BJ (cell line): ENCODE results near the gene ATP11A. TPM values are rescaled to one million over a fixed set of nuclear protein-coding genes. Genes with fewer than 3 reads are reported as not detected.
A peak's percentile ranks its signal among the peaks of the same experiment; 100 is the strongest.

Source experiments
- CTCF ChIA-PET: fragments of 350-600 bp; formaldehyde crosslinking; extraction: SDS; loops from one replicate; lab custom pipeline; 2021; ENCODE audit warnings: antibody characterized with exemption, inconsistent platforms; lab: Yijun Ruan, JAX
- POLR2A ChIA-PET: fragments of 300-600 bp; sonication (Branson Sonifier 250); formaldehyde crosslinking; extraction: SDS; loops from one replicate; lab custom pipeline; 2021; ENCODE audit warnings: antibody characterized with exemption; lab: Charles Lee
- DNase-seq: peaks from one replicate; pipeline ENCODE4 v3.0.0-alpha.2; 2011; ENCODE audit warnings: low read depth
- H3K27me3 ChIP-seq: 2 replicates; pipeline ENCODE4 v1.6.0; 2011; ENCODE audit warnings: low read length; ENCODE audit not compliant: control insufficient read depth, insufficient read depth
- H3K36me3 ChIP-seq: 2 replicates; pipeline ENCODE4 v1.5.1; 2011; ENCODE audit warnings: low read length; ENCODE audit not compliant: control insufficient read depth, insufficient read depth
- H3K4me3 ChIP-seq: 2 replicates; pipeline ENCODE4 v1.5.1; 2011; ENCODE audit warnings: low read depth, mild to moderate bottlenecking, control low read depth, low read length
- polyA plus RNA-seq: library from polyadenylated mRNA; depleted of rRNA; stranded (reverse); fragments of >200 nt; gene quantifications from 2 replicates; pipeline ENCODE4 v1.2.3, GENCODE V29; 2011
- TF ChIP-seq, protein P1 (sequence below): IDR thresholded peaks from 2 replicates; pipeline ENCODE4 v1.5.1; 2011; ENCODE audit warnings: low read depth, mild to moderate bottlenecking, control low read depth, inconsistent platforms, low read length, moderate library complexity; ENCODE audit not compliant: insufficient read depth

ATP11A gene
- polyA plus RNA-seq, 1 experiment, result 1.9 TPM

DNA sequence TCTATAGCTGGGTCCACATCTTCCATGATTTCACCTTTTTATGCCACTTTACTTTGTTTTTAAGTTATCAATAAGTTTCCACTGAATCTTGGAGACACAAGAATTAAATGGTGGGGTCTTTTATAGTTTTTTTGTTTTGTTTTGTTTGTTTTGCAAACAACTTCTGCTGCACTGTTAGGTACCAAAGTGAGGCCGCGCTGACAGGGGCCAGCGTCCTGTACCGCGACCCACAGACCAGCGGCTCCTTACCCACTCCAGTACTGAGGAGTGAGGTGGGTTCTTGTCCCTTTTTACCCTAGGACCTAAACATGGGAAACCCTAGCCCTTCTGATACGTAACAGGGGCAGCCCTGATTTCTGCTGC is 203.3 kb downstream of the ATP11A start:
- no peaks in the 10 kb centered on the region for H3K36me3 ChIP-seq
- TF ChIP-seq, protein P1, sequence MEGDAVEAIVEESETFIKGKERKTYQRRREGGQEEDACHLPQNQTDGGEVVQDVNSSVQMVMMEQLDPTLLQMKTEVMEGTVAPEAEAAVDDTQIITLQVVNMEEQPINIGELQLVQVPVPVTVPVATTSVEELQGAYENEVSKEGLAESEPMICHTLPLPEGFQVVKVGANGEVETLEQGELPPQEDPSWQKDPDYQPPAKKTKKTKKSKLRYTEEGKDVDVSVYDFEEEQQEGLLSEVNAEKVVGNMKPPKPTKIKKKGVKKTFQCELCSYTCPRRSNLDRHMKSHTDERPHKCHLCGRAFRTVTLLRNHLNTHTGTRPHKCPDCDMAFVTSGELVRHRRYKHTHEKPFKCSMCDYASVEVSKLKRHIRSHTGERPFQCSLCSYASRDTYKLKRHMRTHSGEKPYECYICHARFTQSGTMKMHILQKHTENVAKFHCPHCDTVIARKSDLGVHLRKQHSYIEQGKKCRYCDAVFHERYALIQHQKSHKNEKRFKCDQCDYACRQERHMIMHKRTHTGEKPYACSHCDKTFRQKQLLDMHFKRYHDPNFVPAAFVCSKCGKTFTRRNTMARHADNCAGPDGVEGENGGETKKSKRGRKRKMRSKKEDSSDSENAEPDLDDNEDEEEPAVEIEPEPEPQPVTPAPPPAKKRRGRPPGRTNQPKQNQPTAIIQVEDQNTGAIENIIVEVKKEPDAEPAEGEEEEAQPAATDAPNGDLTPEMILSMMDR, result no peak
- no peak for DNase-seq
- no peak overlapping the region for H3K4me3 ChIP-seq
- H3K27me3 ChIP-seq, result peaks cover 25% of the 10 kb centered on the region
- CTCF ChIA-PET, result no interaction called here
- POLR2A ChIA-PET, result no interaction called here

DNA sequence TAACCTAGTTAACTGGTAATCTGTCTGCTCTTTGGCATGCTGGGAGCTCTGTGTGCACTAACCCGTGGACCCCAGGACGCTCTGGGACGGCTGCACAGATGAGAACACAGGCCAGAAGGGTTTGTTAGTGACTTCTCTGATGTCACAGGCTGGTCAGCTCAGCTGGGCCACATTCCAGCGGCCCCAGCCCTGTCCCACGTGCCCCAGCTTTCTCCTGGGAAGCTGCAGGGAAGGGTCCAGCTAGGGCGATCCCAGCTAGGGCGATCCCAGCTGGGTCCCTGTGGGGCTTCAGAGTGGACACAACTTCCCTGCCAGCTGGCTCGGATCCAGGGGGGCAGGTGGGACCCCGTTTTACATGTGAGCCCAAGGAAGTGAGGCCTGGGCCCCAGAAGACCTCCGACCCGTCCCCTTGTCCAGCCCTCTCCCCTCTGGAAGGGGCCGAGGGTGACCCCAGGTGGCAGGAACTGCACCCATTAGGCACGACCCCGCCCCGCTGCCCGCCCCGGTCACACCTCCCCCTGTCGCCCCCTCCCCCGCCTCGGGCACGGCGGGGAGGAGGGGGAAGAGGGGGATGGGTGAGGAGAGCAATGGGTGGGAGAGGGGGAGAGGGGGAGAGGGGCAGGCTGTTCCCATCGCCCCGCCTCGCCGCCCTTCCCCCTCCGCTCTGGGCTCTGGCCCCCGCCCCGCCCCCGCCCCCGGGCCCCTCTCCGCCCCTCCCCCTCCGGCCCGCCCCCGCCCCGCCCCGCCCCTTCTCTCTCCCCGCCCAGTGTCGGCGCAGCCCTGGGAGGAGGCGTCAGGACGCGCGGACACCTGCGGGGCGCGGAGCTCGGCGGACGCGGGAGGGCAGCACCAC is 204.0 kb downstream of the ATP11A start:
- POLR2A ChIA-PET, result no interaction called here
- no peak for DNase-seq
- Histone ChIP-seq H3K27me3 (peaks cover 27% of the 10 kb centered on the region), H3K4me3 (peak overlapping the region; percentile 38), H3K36me3 (no peaks in the 10 kb centered on the region)
- TF ChIP-seq, protein P1, result no peak
- CTCF ChIA-PET, result no interaction called here

- no peaks in the 10 kb centered on the region for H3K36me3 ChIP-seq
- CTCF ChIA-PET, result no interaction called here
- DNase-seq, result no peak
- H3K4me3 ChIP-seq, result peak overlapping the region; percentile 9; the same call in 1 of the 2 replicates
- peaks cover 25% of the 10 kb centered on the region for H3K27me3 ChIP-seq
- TF ChIP-seq, protein P1, result no peak
- POLR2A ChIA-PET, result no interaction called here
These were observed 204.5 kb downstream of the ATP11A start for GRCh38 chr13:112894423-112894672.

GRCh38 chr13:112894673-112895481 is 205.0 kb downstream of the ATP11A start:
- POLR2A ChIA-PET, result no interaction called here
- H3K27me3 ChIP-seq, result peaks cover 25% of the 10 kb centered on the region
- CTCF ChIA-PET, result no interaction called here
- peak overlapping the region; percentile 9; the same call in 1 of the 2 replicates for H3K4me3 ChIP-seq
- no peak for DNase-seq
- TF ChIP-seq, protein P1, result no peak
- no peaks in the 10 kb centered on the region for H3K36me3 ChIP-seq
